LNCaP clone FGC (cell line): ENCODE measurements around the gene ACAA1.

Source experiments
- DNase-seq: peaks from one replicate; pipeline ENCODE4 v3.0.0-alpha.2; 2011; ENCODE audit warnings: low read depth
- H3K4me3 ChIP-seq: 2 replicates; pipeline ENCODE4 v1.5.1; 2011; ENCODE audit warnings: mild to moderate bottlenecking, low read depth, low read length, control low read depth
- TF ChIP-seq, protein P1 (sequence below): IDR thresholded peaks from 2 replicates; pipeline ENCODE4 v1.5.1; 2012; ENCODE audit warnings: mild to moderate bottlenecking; ENCODE audit not compliant: control insufficient read depth, insufficient read depth; ENCODE audit errors: extremely low read depth

Gene ACAA1

DNA sequence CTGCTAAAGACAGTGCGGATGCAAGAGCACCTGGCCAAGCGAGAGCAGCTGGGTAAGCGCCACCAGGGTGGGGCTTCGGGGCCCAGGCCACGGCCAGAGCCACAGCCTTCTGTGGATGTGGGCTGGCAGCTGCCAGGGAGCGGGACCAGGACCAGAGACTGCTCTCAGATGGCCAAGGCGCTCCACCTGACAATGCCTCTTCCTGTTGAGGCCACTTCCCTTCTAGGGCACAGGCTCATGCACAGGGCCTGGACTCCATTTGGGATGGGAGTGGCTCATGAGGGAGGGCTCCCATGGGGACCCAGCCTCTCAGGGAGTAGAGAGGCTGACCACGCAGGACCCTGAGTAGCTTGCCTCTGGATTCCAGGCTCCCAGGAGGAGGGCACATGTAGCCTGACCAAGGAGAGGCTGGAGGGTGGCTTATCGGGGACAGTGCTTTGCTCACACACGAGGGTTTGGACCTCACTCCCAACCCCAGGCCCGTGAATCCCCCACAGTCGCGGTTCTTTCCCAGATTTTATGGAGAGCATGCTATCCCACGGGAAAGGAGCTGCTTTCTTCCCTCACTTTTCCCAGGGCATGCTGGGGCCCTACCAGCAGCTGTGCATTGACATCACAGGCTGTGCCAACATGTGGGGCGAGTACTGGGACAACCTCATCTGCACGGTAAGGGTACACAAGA, 25.1 kb downstream of the ACAA1 start:
- no peak for DNase-seq
- H3K4me3 ChIP-seq: no peak overlapping the region
- TF ChIP-seq, protein P1, sequence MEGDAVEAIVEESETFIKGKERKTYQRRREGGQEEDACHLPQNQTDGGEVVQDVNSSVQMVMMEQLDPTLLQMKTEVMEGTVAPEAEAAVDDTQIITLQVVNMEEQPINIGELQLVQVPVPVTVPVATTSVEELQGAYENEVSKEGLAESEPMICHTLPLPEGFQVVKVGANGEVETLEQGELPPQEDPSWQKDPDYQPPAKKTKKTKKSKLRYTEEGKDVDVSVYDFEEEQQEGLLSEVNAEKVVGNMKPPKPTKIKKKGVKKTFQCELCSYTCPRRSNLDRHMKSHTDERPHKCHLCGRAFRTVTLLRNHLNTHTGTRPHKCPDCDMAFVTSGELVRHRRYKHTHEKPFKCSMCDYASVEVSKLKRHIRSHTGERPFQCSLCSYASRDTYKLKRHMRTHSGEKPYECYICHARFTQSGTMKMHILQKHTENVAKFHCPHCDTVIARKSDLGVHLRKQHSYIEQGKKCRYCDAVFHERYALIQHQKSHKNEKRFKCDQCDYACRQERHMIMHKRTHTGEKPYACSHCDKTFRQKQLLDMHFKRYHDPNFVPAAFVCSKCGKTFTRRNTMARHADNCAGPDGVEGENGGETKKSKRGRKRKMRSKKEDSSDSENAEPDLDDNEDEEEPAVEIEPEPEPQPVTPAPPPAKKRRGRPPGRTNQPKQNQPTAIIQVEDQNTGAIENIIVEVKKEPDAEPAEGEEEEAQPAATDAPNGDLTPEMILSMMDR: no peak

DNA sequence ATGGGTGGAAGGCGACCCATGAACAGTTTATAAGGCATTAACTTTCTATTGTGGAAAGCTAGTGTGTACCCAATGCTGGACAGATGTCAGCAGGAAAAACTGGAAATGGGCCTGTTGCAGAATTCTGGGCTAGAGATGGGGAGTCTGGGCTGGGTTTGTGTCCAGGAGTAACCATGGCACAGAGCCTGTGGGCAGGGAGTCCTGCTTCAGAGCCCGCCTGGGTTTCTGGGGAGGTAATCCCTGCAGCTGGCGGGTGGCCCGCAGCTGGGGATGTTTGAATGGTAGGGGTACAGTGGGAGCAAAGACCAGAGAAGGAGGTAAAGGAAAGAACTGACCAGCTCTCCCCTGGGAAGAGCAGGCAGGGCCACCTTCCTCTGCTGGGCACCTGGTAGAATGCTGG, 25.7 kb downstream of the ACAA1 start:
- no peak overlapping the region for H3K4me3 ChIP-seq
- TF ChIP-seq, protein P1: no peak
- no peak for DNase-seq

DNA sequence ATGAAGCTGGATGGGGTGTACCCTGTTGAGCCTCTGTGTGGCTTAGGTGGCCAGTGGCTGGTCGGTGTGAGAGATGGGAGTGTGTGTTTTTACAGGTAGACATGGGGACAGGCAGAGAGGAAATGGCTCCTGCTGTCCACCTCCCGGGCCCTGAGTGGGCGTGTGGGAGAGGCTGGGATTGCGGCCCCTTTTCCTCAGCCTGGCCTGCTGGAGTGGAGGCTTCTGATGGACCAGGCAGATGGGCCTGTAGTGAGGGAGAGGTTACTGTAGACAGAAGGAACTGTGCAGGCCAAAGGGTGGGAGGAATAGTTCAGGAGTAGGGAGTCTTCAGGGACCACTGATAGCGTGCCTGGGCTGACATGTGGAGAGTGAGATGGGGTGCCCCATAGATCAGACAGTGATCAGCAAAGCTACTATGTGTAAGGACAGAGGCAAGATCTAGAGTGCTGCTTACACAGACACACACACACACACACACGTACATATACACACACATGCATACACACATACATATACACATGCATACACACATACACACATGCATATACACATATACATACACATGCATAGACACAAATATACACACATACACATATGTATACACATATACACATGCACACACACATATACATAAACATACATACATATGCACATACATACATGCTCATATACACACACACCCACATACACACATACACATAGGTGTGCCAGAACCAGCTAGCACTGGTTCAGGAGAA, 26.4 kb downstream of the ACAA1 start:
- TF ChIP-seq, protein P1: no peak
- DNase-seq: no peak
- no peak overlapping the region for H3K4me3 ChIP-seq

DNA sequence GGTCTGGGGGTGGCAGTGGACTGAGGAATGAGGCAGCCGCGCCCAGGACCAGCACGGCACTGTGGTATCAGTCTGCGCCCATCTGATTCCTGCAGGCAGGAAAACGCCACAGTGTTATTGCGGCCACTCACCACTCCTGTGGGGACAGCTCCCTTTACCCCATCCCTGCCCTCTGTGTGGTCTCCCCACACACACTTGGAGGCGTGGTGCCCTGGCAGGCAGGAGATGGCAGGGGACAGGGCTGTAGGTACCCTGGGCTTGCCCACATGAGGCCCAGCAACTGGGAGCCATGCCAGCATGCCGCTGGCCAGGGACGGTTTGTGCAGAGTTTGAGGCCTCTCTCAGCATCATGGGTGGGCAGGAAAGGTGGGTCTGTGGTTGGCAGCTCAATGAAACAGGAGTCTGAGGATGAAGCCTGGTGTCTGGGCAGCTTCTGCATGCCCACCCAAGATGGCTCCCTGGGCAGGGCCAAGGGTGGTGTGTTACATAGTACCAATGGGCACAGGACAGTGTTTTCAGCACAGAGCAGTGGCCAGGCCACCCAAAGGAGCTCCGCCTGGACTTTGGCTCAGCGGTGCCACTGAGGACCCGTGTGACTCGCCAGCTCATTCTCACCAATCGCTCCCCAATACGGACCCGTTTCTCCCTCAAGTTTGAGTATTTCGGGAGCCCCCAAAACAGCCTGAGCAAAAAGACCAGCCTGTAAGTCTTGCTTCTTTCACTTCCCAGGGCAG, 27.2 kb downstream of the ACAA1 start:
- TF ChIP-seq, protein P1: no peak
- H3K4me3 ChIP-seq: no peak overlapping the region
- no peak for DNase-seq

DNA sequence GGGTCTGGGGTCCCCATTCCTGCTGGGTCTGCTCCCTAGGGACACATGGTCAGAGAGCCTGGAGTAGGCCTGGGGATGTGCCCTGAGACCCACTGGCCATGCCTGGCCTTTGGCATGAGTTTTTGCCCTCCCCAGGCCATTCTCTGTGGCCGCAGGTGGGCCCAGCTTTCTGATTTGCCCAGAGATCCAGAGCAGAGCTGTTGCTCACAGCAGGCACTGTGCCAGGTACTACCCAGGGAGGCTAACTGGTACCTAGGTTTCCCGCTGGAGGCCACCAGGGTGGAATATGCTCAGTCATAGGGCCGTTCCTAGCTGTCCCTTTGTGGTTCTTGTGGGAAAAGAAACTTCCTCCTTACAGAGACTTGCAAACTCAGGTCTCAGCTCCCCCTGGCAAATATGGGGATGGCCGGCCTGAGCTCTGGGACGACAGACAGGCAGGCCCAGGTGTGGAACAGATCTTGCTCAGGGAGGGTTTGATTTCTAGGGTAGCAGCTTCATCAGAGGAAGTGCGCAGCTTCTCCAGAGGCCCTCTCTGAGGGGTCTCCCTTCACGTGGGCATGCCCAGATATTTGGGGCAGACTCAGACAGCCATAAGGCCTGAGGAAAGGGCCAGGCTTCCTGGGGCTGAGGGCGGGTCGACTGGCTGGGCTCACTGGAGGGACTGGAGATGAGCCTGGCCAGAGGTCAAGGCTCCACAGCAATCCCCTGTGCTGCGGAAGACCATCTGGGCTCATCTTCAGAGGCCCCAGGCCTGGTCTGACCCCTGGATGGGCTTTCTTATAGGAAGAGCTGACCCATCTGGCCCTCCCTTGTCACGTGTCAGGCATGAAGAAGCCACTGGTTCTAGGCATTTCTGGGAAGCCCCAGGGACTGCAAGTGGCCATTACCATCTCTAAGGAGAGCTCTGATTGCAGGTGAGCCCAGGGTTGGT, 28.0 kb downstream of the ACAA1 start:
- TF ChIP-seq, protein P1: no peak
- H3K4me3 ChIP-seq: no peak overlapping the region
- DNase-seq: no peak

DNA sequence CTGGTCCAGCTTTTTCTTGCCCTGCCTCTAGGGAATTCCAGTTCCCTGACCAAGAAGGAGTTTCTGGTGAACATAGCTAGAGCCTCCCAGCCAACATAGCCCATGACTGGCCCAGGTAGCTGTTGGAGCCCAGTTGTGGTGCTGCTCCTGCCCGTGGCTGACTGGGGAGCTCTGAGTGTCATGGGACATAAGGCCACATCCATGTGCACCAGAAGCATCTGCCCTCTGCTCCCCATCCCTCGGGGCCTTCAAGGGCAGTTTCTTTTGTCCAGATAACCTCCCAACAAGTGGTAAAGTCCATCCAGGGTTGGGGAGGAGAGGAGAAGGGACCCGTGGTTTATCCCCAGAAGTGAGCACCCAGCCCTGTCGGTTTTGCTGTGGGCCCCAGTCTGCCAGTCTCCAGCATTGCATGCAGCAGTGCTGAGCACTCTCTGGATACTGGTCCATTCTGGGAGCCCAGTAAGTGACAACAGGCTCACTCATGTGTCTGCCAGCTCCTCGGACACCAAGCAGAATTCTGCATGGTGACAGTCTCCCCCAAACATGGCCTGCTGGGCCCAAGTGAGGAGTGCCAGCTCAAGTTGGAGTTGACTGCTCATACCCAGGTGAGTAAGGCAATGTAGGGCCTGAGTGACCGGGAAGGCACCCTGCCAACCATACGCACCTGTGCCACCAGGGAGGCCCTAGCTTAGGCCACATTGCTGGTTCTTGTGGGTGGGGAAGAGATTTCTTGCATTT, 28.8 kb downstream of the ACAA1 start:
- DNase-seq: no peak
- TF ChIP-seq, protein P1: no peak
- no peak overlapping the region for H3K4me3 ChIP-seq
